ENCODE results near the gene POLG.

POLG gene

GRCh38 chr15:89356634-89357298 lies 22.1 kb upstream of the POLG start:
- peak; percentile 7 for DNase-seq (ENCODE audit: low spot score)

- no peak for DNase-seq (ENCODE audit: low spot score)
Measured at GRCh38 chr15:89353991-89354390, 19.4 kb upstream of the POLG start.

GRCh38 chr15:89352476-89352875 lies 17.9 kb upstream of the POLG start:
- DNase-seq (ENCODE audit: low spot score) = no peak

DNA sequence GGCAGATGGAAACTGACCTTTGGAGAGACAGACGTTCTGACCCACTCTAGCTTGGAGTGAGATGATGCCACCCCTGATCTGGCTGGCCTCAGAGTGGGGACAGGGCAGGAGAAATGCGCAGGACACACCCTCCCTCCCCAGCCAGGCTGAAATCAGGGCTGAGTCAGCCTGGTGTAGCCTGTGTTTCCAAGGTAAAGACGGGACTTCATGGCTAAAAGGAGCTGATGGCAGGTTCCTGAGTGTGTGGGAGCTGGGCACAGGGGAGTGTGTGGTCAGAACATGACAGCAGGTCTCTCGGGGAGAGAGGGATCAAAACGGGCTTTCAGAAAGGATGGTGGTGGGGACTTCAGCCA lies 14.6 kb upstream of the POLG start:
- no peak for DNase-seq (ENCODE audit: low spot score)

GRCh38 chr15:89346516-89347231 lies 12.1 kb upstream of the POLG start:
- no peak for DNase-seq (ENCODE audit: low spot score)

GRCh38 chr15:89345248-89345647 lies 10.6 kb upstream of the POLG start:
- no peak for DNase-seq (ENCODE audit: low spot score)

DNA sequence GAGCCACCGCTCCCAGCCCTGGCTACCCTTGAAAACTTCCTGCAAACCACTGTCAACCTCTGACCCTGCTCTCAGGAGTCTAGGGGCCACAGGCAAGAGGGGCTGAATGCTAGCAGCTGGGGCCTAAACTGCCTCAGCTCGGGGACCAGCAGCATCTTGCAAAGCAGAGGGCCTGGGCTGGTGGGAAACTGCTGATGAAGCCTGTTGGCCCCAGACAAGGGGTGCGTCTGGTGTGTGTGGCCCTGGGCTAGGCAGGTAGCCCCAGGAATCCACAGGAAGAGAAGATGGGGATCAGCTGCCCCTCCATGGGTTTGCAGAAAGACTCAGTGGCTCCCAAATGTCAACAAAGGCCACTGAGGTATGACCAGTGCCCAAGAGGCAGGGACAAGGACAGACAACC lies 8.2 kb upstream of the POLG start:
- DNase-seq (ENCODE audit: low spot score) = no peak

GRCh38 chr15:89341316-89342005 lies 6.8 kb upstream of the POLG start:
- DNase-seq (ENCODE audit: low spot score) = no peak

DNA sequence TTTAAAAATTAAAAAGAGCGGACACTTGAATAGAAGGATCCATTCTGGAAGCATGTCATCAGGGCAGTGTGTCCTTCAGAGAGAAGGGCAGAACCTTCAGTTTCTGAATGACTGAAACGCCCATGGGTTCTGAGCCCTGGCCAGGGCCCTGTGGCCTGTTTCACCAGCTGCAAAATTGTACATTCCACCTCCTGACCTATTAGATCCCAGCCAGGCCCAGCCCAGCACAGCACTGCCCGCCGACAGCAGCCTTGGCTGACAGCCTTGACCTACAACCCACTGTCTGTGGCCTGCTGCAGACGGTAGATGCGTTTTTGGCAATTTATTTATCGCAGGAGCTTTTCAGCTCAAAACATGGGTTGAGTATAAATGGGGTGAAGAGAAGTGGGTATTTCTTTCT lies 5.9 kb upstream of the POLG start:
- no peak for DNase-seq (ENCODE audit: low spot score)

- DNase-seq (ENCODE audit: low spot score) = no peak
Measured at GRCh38 chr15:89338036-89338435, 3.4 kb upstream of the POLG start.

DNA sequence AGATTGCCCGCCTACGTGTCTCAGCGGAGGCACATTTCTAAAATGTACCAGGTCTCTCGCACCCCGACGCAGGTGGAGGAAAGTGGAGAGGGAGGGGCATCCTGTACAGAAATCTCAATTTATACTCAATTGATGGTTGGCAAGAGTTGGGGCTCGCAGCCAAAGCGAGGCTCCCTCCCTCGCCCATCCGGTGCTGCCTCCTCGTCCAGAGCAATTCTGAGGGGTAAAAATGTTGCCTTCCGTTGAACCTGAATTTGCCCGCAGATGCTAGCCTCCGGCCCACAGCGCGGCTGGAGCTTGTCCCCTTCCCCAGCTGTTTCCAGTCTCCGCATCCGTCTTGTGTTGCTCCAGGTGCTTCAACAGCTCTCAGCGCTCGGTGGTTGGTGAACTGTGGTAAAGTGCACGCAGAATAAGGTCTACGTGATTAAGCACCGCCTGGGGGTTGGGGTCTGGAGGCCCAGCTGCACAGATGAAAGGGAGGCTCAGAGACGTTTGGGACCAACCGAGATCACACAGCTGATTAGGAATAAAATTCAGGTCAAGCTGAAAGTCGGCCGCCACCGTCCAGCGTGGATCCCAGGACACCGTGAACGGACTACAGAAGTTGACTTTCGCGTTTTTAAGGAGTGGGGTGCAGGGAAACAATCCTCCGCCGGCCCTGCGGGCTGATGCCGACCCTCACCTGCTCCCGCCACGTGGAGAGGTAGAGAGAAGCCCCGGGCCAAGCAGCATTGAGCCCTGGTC lies 846 bp upstream of the POLG start:
- peak; percentile 28 for DNase-seq (ENCODE audit: low spot score)

GRCh38 chr15:89333959-89334509 lies 590 bp downstream of the POLG start:
- DNase-seq (ENCODE audit: low spot score) = no peak

- DNase-seq (ENCODE audit: low spot score) = no peak
Measured at GRCh38 chr15:89333011-89333860, 1.4 kb downstream of the POLG start.

- DNase-seq (ENCODE audit: low spot score) = peak; percentile 10
Measured at GRCh38 chr15:89332446-89332845, 2.2 kb downstream of the POLG start.

DNA sequence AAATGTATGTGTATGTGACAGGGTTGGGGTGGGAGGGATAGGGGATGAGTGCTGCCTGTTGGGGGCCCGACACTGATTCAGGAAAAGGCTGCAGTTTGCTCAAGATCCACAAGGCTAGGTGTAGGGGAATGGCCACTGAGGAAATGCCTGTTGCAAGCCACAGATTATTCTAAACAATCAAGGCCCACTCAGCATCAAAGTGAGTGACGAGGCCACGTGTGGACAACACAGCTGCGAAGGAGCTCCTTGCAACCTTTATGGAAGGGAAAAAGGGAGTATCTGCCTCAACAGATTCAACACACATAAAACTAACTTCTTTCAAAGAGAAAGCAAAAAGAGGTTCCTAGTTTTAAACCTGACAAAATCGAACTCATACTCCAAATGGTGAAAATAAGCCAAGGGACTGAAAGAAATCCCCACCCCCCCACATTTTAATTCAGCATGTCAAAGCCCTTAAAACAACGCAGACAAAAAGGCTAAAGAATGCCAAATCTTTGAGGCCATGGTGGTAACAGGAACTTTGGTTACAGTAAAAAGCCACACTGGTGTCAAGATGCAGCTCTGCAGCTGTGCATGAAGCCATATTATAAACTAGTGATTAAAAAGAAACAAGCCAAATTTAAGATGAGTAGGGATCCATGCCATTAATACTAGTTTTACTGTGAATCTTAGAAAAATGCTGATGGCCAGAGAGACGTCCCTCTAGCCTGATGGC lies 3.6 kb downstream of the POLG start:
- DNase-seq (ENCODE audit: low spot score) = no peak

- DNase-seq (ENCODE audit: low spot score) = no peak
Measured at GRCh38 chr15:89330119-89330518, 4.5 kb downstream of the POLG start.

DNA sequence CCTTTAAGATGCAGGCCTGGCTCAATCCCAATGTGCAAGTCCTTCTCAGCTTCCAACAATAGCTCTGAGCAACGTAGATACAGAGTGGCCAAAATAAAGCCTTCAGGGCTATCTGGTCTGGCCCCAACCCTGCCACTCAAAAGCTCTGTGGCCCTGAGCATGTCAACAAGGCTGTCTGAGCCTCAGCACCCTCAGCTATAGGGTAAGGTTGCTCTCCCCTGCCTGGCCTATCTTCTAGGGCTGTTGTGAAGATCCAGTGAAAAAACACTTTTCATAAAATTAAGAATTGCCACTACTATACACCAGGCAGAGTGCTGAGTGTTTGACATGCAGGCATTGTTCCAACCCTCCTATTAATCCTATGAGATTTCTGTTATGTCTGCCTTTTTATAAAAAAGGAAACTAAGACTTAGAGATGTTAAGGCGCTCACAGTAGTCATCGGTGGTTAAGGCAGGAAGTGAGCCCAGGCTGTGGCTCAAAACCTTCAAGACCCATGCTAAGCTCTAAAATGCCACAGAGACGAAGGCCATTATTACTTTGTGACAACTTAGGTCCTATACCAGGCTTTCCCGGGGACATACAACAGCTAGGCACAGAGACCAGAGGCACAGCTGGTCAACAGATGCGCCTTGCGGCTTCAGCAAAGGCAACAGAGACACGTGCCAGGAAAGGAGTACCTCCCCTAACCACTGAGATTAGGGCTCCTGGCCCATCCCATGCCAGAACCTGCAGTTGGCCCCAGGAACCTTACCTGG lies 5.1 kb downstream of the POLG start:
- peak; percentile 47 for DNase-seq (ENCODE audit: low spot score)

DNA sequence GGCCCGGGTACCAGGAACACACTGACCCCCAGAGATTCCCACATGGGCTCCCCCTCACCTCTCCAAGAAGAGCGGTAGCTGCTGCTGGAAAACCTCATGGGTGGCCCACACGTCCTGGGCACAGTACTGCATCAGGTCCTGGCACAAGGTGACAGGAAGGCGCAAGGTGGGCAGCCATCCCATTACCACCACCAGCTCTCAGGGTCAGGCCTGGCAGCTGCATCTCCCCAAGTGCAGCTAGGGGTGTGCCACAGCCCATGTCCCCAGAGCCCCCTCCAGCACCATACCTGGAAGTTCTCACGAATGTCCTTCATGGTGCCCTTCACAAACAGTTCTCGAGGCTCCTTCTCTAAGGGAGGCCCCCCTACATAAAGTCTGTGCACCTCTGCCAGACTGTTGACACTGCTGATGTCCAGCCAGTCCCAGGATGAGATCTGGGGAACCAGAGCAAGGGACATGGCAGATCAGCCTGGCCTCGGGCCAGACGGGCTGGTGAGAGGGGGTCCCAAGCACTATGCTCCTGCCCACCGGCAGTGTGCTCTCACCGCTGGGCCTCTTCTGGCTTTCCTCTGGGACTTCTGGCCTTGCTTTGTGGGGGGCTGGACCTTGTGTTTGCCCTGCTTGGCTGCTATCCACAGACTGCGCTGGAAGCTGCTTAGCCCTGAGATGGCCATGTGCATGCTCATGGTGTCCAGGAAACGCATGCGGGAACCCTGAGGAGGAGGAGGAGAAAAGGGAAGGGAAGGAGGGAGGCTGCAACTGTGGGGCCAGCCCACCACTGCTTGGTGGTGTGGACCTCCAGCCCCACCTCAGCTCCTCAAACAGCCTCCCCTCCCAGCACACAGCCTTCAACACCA lies 6.0 kb downstream of the POLG start:
- DNase-seq (ENCODE audit: low spot score) = no peak

DNA sequence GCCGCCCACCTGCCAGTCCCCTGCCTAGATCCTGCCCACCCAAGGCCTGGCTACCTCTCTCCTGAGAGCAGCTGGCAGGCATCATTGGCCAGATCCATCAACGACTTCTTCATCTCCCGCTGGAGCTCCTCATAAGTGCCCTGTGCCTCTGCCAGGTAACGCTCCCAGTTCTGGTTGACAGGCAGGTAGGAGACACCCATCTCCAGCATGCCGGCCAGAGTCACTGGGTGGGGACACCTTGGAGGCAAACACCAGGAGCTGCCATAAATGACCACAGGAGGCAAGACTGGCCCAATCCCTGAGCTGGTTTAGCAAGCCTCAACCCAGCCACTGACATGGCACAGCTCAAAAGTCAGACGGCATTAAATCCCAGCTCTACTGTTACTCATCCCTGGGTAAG lies 7.5 kb downstream of the POLG start:
- no peak for DNase-seq (ENCODE audit: low spot score)

Measured in CD4-positive, alpha-beta T cell treated with Interleukin-15 for 4 hours (primary cell).